ENCODE results near the gene FAXDC2.

- TF ChIP-seq POLR2A (IDR thresholded peaks at IDR 0.05; ENCODE audit: low read depth, low read length) (no peak), POLR2AphosphoS5 (IDR thresholded peaks at IDR 0.05; ENCODE audit: low read depth, low read length) (no peak), TAF1 (IDR thresholded peaks at IDR 0.05; ENCODE audit: low read depth, low read length) (no peak), PAX5 (IDR thresholded peaks at IDR 0.05; ENCODE audit: insufficient read depth, low read length, severe bottlenecking) (no peak), SPI1 (IDR thresholded peaks at IDR 0.05; ENCODE audit: low read depth, low read length) (no peak)
These were observed 9.1 kb downstream of the FAXDC2 start for GRCh38 chr5:154841273-154841661.
